Hematopoietic multipotent progenitor cell treated with erythropoietin and hydrocortisone succinate and interleukin-3 and kit ligand, for 8 days (in vitro differentiated cells): ENCODE results near the gene RALGPS2.
A peak's percentile ranks its signal among the peaks of the same experiment; 100 is the strongest.

Source experiments
- DNase-seq: peaks from one replicate; pipeline ENCODE4 v3.0.0-alpha.2; 2015

The RALGPS2 gene

DNA sequence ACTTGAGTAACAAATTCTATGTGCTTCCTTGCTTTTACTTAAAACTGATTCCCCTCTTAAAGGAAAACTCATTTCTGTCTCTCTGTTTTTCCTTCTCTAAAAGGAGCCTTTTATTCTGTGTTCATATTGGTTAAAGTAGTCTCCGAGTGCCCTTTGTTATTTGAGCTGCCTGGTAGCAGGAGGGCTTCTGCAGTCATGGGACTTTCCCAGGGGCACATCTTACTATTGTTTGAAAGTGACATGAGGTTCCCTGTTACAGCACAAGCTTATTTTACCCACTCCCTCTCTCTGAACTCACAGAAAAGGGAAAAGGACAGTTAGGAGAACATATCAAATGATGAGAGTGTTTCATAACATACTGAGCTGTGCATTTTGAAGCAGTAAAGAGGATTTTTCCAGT is 203.9 kb downstream of the RALGPS2 start:
- no peak for DNase-seq

DNA sequence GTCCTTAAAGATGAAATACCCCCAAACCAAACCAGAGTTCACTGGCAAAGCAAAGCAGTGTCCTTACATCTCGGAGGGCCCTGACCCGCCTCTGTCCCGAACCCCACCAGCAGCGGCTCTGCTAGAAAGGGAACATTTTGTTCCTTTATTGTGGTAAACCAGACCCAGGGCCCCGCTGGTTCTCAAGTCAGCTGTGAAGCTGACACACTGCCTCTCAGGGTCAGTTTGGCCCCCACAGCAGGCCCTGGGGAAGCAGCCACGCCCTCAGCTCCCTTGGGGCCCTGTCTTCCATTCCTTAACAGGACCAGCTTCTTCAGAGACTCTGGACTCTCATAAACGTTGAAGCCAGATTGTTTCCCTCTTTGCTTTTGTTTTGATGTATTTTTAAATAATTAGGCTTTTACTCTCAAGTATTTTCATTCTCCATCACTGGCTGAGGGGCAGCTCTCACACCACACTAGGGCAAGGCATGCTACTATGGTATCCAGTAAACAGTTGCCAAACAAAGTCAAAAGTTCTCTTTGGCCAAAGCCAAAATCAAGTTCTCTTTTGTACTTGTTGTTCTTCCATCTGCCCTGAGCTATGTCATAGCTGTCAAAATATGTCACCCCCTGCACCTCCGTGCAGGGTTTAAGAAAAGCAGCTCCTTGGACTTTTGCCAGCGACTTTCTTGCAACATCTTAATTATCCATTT is 207.0 kb downstream of the RALGPS2 start:
- DNase-seq: no peak

DNA sequence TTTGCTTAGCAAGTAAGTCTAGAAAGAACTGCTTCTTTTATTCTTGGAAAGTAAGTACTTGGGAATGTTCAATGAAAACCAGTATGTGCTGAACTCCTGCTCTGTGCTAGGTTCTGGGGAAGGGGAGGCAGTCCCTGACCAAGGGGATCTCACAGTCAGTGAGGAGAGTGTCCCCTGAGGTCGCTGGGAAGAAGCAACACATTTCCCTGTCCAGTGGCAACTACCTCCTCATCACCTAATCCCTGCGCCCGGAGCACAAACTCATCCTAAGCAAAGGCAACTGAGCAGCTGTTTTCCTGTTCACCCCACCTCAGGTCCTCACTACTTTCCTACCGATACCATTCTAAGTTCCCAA is 207.5 kb downstream of the RALGPS2 start:
- DNase-seq: no peak

DNA sequence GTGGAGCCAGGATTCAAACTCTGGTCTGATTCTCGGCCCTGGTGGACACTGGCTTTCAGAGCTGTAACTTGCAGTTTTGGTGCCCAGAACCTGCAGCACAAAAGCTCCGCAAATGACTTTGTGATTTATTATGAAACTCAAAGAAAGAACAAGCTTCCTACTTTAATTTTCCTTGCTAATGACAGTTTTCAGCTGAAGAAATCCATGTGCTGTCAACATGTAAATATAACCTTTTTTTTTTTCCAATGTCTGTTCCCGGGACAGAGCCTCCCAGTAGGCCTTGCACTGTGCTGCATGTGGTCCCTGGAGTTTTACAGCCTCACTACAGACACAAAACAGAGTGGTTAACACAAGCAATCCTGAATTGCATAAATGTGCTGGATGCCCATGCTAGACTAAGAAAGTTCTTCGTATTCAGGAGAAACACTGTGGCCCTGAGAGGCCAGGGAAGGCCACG is 208.1 kb downstream of the RALGPS2 start:
- no peak for DNase-seq

DNA sequence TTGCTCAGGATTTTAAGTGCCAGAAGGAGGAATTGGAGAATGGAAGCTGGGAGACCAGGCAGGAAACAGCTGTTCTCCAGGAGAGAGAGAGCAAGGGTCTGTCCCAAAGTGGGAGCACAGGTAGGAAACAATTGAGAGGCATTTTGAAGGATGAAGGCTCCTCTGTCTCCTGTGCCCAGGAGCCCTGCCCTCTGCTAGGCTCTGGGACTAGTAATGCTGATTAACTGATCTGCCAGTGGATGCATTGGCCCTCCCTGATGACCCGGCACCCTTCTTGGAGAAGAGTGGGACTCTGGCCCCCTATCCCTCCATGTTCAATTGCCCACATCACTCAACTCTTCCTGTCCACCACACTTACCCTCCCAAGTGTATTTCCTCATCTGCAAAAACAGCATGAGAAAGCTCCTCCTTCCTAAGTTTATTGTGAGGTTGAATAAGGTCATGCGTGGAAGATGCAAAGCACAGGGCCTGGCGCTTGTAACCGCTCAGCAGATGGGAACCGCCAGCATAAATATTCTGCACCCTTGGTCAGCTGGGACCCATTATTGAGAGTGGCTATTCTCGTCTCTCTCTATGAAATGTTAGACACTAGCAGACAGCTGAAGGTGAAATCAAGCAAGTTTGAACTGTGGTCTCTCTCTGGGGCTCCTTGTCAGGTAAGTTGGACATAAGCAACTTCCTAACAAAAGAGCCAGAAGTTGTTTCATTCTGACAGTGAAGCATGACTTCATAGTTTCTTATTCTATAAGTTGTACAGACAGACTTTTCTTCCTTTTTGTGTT is 208.9 kb downstream of the RALGPS2 start:
- no peak for DNase-seq

DNA sequence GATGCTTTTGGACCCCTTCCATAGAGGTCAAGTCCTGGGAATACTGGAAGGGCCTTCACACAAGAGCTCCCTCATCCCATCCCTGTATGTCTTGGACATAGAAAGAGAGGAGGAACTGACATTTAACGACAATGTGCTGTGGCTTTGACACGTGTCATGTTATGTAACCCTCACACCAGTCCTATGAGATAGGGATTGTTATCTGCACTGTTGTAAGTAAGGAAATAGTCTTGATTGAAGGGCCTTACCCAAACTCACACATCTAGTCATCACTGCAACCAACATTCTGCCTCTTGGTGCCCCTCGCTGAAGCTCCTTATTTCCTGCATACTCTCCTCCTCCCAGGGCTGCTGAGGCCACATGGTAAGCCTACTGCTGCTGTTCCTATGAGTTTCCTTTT is 209.5 kb downstream of the RALGPS2 start:
- peak; percentile 55 for DNase-seq

DNA sequence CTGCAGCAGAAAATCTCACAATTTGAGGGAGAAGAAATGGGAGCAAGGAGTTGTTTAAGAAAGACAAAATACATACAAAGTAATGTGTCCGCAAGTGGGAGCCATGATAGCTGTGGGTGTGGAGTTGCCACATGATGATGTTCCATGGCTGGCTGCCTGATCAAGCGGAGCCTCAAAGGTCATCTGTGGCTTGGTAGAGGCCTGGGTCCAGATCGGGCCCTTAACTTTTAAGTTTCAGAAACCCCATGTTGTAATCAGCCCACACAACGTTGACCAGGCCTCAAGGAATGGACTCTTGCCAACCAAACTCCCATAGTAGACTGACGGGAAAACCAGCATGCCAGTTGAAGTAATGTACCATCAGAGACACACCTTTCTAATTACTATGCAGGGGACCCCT is 210.6 kb downstream of the RALGPS2 start:
- no peak for DNase-seq

DNA sequence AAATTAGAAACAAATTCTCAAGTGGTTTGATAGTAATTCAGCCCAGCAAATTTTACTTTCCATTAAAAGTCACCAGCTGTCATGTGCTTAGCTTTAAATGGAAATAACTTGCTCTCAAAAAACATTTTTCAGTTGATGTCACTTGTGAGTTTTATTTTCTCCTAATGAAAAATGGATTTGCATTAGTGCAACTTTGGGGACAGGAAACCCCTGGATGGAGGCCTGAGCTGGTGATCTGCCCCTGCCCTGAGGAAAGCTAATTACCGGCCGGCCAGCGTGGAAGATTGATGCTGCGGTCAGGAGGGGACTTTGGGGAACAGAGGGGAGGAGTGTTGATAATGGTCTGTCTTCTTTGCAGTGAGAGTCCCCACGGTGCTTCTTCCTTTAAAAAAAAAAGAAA is 212.7 kb downstream of the RALGPS2 start:
- DNase-seq: no peak

DNA sequence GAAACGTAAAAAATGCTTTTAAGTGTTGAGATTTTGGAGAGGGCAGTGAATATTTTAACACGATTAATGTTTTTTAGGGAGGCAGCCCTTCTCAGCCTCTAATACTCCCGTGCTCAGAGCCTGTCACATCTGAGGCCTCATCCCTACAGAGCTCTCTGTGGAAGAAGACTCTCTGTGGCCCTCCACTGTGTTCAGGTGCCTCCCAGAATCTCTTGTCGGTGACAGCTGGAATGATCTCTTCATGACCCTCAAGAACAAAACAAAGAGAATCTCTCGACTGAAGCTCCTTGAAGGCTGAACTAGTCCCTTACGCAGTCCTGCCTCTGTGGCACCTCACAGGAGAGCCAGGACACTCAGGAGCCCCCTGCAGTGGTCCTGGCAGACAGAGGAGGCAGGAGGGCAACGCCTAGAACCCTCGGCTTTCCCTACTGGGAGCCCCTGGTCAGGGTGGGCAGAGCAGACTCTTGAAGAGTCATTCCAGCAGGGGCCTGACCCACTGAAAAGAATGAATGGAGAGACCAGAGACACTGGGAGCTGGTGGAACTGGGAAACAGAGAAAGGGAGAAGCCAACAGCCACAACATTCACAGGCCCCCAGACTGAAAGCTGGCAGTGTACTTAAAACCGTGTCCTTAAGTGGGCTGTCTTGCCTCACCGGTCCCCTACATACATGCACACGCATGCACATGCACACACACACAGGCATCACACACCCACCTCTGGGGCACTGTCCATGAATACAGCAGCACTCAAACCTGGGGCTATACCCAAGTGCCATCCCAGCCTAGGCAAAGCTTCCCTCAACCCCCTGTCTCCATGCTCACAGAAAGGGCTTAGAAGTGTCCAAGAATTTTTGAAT is 213.3 kb downstream of the RALGPS2 start:
- no peak for DNase-seq

DNA sequence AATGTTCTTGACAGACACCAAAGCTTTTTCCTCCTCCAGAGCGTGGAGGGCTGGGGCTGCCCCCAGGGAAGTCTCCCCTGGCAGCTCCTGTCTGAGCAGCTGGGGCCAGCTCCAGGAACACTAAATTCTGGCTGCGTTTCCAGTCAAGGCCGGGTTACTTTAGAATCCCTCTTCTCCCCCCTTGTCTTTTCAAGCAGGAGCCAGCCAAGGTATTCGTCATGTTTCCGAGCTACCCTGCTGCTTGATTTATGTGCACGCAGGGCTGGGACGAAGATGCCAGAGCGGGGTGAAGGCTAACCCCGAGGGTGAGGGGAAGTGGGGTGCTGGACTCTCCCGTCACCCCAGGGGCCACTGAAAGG is 213.9 kb downstream of the RALGPS2 start:
- DNase-seq: no peak

DNA sequence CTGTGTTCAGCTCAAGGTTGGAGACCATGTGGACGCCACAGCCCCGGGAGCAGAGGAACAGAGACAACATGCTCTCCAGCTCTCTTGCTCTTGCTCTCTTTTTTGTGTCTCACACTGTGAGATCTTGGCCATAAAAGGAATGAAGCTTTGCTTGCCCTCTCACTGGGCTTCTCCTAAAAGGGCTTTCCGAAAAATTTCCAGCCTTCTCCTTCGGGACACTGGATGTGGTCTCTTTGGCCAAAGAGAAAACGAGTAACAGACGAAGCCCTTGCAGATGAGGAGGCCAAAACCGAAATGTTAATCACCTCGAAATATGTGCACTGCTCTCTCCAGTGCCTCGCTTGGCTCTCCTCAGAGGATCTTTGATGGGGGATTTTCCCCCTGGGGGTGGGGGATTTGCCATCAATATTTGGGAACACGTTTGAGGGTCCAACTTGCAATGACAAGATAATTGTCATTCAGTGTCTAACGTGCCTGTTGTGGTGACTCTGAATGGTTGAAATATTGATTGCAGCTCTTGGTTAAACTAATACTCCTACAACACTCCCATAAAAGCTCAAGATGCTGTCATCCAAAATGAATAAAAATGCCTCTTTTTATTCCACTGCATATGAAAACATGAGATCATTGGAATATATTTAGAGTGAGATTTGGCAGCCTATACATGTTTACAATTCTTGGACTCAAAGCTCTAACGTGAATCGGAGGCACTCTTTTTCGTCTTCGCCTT is 214.5 kb downstream of the RALGPS2 start:
- no peak for DNase-seq

DNA sequence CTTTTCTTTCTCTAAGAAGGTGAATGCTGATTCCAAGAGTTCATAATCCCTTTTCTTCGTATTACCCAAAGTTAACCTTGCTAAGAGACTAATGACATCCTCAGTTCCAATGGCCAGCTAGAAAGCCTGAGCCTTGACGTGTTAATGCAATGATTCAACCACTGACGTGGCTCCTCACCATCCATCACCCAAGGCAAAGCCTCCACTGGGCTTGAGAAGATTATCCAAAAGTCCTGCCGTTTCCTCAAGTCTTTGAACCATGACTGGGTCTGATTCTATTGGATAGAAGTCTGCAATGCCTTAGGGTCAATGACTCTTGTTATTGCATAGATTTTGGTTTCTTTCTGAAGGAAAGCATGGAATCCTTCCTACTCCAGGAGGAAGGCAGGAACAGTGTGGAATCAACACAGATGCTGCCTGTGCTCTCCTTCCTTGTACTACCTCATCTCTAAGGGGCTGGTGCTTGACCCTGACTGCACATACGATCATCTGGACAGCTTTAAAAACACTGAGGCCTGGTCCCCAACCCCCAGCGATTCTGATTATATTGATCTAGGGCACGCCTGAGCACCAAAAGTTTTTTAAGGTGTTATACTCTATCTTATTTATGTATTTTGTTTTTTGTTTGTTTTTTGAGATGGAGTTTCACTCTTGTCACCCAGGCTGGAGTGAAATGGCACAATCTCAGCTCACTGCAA is 215.2 kb downstream of the RALGPS2 start:
- no peak for DNase-seq

DNA sequence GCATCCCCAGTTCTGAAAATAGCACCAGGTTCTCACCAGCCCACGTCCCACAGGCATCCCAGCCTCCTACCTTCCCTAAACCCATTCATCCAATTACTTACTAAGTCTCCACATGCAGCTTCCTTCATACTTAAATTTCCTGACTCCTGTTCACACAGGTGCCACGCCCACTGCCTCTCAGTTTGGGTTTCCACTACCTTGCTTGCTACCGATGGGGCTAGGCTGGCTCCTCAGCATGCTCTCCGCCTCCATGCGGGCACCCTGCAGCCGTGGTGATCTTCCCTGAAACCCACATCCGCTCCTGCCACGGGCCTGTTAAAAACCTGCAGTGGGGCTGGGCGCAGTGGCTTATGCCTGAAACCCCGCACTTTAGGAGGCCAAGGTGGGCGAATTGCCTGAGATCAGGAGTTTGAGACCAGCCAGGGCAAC is 216.2 kb downstream of the RALGPS2 start:
- DNase-seq: no peak

DNA sequence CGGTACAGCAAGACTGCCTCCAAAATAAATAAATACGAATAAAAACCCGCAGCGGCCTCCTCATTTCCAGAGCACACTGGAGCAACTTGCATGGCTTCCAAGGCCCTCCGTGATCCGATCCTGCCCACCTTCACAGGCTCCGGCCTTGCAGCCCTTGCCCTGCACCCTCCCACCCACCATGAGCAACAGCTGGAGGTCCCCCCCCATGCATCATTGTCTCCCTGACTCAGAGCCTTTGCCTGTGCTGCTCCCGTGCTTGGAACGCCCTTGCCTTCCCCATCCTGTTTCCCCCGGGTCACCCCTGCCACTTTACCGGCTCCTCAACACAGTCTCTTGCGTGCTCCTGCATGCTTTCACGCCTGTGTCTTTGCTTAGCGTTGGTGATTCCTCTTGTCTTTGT is 216.8 kb downstream of the RALGPS2 start:
- DNase-seq: no peak

DNA sequence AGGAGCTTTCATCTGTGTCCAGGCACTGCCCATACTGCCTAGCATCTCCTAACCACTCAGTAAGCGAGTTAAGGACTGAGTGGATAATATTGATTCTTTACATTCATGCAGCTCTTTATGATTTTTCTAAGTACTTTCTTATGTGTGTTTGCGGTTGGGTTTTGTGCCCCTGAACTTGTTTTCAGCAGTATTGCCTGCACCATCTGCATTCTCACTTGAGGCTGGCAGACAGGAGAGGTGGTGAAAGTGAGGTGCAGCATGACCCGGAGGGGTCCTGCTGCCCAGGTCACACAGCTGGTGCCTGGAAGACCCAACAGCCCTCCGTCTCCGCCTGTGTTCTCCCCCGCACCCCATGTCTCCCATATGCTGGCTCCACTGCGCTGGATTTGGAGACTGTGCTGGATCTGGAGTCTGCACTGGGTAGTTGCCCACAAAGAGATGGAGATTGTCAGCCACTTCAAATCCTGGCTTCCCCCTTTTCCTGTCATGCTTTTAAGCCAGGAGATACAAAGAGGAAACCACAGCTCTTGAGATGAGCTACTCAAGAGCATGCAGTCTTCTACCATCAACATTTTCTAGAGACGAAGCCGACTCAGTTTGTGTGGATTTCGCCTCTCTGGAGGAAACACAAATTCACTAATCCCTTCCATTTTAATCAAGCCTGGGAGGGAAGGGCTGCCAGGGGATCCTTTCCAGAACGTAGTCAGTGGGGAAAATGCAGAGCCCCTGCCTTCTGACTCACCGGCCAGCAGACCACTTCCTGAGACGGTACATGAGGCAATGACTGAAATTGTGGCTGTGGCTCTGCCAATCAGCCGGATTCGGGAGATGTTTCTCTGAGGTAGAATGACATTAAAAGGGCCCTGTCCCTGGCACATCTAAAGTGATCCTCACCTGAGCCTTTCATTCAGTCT is 217.5 kb downstream of the RALGPS2 start:
- DNase-seq: no peak

DNA sequence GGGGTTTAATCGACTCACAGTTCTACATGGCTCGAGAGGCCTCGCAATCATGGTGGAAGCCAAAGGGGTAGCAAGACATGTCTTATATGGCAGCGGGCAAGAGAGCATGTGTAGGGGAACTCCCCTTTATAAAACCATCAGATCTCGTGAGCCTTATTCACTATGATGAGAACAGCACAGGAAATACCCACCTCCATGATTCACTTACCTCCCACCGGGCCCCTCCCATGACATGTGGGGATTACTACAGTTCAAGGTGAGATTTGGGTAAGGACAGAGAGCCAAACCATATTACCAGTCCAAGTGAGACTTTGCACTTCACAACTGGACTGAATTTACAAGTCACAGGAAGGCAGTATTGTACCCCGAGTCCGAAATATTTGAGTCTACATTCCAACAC is 219.7 kb downstream of the RALGPS2 start:
- no peak for DNase-seq

DNA sequence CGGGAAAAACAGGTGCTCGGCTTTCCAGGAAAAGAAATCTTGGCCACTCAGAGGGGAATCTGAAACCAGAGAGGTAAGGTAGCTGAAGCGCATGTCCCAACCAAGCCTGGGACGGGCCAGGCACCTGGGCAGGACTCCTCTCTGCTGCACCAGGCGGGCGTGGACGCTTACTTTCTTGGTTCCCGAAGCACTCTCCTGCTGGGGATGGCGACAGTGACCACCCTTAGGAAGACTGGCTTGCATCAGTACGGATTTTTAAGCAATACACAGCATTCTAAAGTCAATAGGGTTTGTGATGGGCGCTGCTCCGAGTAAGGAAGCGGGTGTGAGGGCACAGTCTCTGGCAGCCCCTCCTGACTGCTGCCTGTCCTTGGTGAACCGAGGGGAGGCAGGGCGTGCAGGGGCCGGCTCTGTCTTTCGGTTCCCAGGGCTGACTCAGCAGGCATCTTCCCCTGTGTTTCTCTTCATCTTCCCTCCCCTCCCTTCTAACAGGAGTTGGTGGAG is 220.8 kb downstream of the RALGPS2 start:
- no peak for DNase-seq

DNA sequence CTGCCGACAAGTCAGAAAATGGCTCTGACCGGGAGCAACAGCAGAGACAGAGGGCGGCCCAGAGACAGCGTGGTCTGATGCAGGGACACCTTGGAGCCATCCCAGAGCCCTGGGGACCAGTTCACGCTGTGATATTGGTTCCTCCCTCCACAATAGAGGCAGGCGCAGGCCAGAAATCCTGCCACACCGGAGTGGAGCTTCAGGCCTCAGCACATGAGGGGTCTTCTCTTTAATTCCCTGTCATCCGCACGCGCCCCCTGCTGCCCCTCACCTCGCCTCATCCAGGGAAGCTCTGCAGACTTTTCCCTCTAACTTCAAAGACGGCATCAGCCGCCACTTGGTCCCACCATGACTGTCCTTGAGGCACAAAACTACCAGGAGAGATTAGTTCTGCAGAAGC is 221.4 kb downstream of the RALGPS2 start:
- no peak for DNase-seq

DNA sequence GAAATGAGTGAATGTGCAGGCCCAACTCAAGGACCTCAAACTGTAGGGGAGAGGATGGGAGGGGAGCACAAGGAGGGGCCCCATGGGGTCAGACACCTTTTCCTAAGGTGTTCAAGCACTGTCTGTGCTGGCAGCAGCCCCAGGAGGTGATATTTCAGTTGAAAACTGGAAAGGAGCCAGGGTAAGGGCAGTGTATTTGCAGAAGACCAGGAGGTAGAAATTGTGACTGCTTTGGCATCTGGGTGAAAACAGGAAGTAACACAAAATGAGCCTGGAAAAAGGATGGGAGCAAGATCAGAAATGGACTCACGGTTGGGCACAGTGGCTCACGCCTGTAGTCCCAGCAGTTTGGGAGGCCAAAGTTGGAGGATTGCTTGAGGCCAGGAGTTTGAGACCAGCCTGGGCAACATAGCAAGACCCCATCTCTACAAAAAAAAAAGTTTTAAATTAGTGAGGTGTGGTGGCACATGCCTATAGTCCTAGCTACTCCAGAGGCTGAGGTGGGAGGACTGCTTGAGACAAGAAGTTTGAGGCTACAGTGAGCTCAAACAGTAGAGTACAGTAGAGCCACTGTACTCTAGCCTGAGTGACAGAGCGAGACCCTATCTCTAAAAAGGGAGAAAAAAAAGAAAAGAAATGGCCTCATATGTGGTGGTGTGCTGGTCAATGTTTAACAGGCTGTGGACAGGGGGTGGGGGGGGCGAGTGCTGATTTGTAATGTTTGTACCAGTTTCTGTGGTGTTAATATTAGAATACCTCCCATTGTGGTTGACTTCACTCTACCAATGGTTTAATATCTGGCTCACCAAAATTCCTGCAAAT is 222.0 kb downstream of the RALGPS2 start:
- DNase-seq: no peak

DNA sequence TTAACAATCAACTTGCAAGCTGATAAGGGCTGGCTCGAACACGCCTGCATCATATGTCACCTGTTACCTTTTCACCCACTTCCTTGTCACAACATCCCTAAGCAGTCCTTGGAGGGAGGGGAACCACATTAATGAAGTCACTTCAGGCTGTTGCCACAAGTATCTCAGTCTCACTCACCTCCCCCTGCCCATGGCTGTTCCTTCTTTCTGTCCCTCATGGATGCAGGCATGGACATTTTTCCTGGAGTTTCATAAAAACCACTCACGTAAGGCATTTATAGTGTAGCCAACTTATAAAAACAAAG is 222.6 kb downstream of the RALGPS2 start:
- DNase-seq: no peak
